Hepatocyte (in vitro differentiated cells): Measurements from ENCODE around the gene NR2C1.

Experiments used
- CTCF ChIP-seq: fragments of 200-600 bp; sonication (generic); IDR thresholded peaks from 2 replicates; pipeline ENCODE4 v1.5.1; 2016; ENCODE audit warnings: antibody characterized with exemption, mild to moderate bottlenecking; ENCODE audit not compliant: poor library complexity
- EZH2 ChIP-seq: fragments of 200-600 bp; sonication (generic); IDR thresholded peaks from 2 replicates; pipeline ENCODE4 v1.6.1; 2016; ENCODE audit warnings: antibody characterized with exemption, mild to moderate bottlenecking, borderline replicate concordance

- TF ChIP-seq CTCF = no peak
- no peak for TF ChIP-seq EZH2
Observed at GRCh38 chr12:95089462-95089861, 16.0 kb upstream of the NR2C1 start.
